Osteoblast (primary cell): ENCODE results near the gene ADCY5. TPM values are rescaled to one million over a fixed set of nuclear protein-coding genes. Genes with fewer than 3 reads are reported as not detected.

Experiments used
- DNase-seq: peaks from one replicate; pipeline ENCODE4 v3.0.0; 2011; ENCODE audit warnings: low spot score, mixed read lengths; ENCODE audit not compliant: insufficient read length; ENCODE audit errors: missing footprints
- H2AFZ ChIP-seq: 2 replicates; pipeline ENCODE4 v1.6.0; 2011; ENCODE audit warnings: mild to moderate bottlenecking, low read length
- H3K27ac ChIP-seq: 2 replicates; pipeline ENCODE4 v1.5.1; 2011; ENCODE audit warnings: mild to moderate bottlenecking, low read depth, low read length, moderate library complexity
- H3K27me3 ChIP-seq: 2 replicates; pipeline ENCODE4 v1.6.0; 2012; ENCODE audit warnings: mild to moderate bottlenecking, control low read depth, inconsistent platforms, low read length, moderate library complexity; ENCODE audit not compliant: insufficient read depth
- H3K36me3 ChIP-seq: 2 replicates; pipeline ENCODE4 v1.5.1; 2011; ENCODE audit warnings: mild to moderate bottlenecking, low read length, control low read depth, moderate library complexity; ENCODE audit not compliant: insufficient read depth
- H3K4me1 ChIP-seq: 2 replicates; pipeline ENCODE4 v1.5.1; 2011; ENCODE audit warnings: mild to moderate bottlenecking, low read length, control low read depth, moderate library complexity; ENCODE audit not compliant: insufficient read depth
- H3K4me2 ChIP-seq: 2 replicates; pipeline ENCODE4 v1.6.0; 2011; ENCODE audit warnings: mild to moderate bottlenecking, low read length; ENCODE audit not compliant: insufficient read depth
- H3K4me3 ChIP-seq: fragments of 200-600 bp; sonication (generic); 3 replicates; pipeline ENCODE4 v1.5.1; 2012; ENCODE audit warnings: mild to moderate bottlenecking, low read length, inconsistent platforms; ENCODE audit not compliant: insufficient read depth
- H3K79me2 ChIP-seq: 2 replicates; pipeline ENCODE4 v1.6.0; 2012; ENCODE audit warnings: mild to moderate bottlenecking, low read length, control low read depth, inconsistent platforms; ENCODE audit not compliant: insufficient read depth
- H3K9me3 ChIP-seq: 2 replicates; pipeline ENCODE4 v1.5.1; 2011; ENCODE audit warnings: low read depth, low read length, control low read depth
- H4K20me1 ChIP-seq: 2 replicates; pipeline ENCODE4 v1.6.0; 2012; ENCODE audit warnings: mild to moderate bottlenecking, low read length, control low read depth; ENCODE audit not compliant: insufficient read depth
- total RNA-seq: library from RNA; depleted of rRNA; stranded (reverse); fragments of >200 nt; gene quantifications from 2 replicates; pipeline ENCODE4 v1.2.3, GENCODE V29; 2012
- TF ChIP-seq, protein P1 (sequence below): IDR thresholded peaks from 2 replicates; pipeline ENCODE4 v1.5.1; 2011; ENCODE audit warnings: mild to moderate bottlenecking, low read depth, low read length, moderate library complexity; ENCODE audit errors: extremely low read depth

Gene ADCY5
- total RNA-seq, 1 donor = 0.72 TPM

- Histone ChIP-seq H2AFZ (no peak overlapping the region), H4K20me1 (no peaks in the 10 kb centered on the region), H3K27ac (no peak overlapping the region), H3K79me2 (no peaks in the 10 kb centered on the region), H3K36me3 (no peaks in the 10 kb centered on the region), H3K27me3 (peaks cover 58% of the 10 kb centered on the region), H3K9me3 (no peaks in the 10 kb centered on the region), H3K4me3 (no peak overlapping the region), H3K4me2 (no peak overlapping the region), H3K4me1 (no peaks in the 10 kb centered on the region)
- TF ChIP-seq, protein P1, sequence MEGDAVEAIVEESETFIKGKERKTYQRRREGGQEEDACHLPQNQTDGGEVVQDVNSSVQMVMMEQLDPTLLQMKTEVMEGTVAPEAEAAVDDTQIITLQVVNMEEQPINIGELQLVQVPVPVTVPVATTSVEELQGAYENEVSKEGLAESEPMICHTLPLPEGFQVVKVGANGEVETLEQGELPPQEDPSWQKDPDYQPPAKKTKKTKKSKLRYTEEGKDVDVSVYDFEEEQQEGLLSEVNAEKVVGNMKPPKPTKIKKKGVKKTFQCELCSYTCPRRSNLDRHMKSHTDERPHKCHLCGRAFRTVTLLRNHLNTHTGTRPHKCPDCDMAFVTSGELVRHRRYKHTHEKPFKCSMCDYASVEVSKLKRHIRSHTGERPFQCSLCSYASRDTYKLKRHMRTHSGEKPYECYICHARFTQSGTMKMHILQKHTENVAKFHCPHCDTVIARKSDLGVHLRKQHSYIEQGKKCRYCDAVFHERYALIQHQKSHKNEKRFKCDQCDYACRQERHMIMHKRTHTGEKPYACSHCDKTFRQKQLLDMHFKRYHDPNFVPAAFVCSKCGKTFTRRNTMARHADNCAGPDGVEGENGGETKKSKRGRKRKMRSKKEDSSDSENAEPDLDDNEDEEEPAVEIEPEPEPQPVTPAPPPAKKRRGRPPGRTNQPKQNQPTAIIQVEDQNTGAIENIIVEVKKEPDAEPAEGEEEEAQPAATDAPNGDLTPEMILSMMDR = peak; percentile 24
- DNase-seq = no peak
These were observed 73.6 kb downstream of the ADCY5 start for GRCh38 chr3:123375014-123375940.

GRCh38 chr3:123374016-123374415 lies 74.9 kb downstream of the ADCY5 start:
- Histone ChIP-seq H3K4me1 (no peaks in the 10 kb centered on the region), H2AFZ (no peak overlapping the region), H3K9me3 (peaks cover 3% of the 10 kb centered on the region), H3K27me3 (peaks cover 56% of the 10 kb centered on the region), H4K20me1 (no peaks in the 10 kb centered on the region), H3K4me2 (no peak overlapping the region), H3K27ac (no peak overlapping the region), H3K79me2 (no peaks in the 10 kb centered on the region), H3K36me3 (no peaks in the 10 kb centered on the region), H3K4me3 (no peak overlapping the region)
- TF ChIP-seq, protein P1 = no peak
- DNase-seq = no peak

DNA sequence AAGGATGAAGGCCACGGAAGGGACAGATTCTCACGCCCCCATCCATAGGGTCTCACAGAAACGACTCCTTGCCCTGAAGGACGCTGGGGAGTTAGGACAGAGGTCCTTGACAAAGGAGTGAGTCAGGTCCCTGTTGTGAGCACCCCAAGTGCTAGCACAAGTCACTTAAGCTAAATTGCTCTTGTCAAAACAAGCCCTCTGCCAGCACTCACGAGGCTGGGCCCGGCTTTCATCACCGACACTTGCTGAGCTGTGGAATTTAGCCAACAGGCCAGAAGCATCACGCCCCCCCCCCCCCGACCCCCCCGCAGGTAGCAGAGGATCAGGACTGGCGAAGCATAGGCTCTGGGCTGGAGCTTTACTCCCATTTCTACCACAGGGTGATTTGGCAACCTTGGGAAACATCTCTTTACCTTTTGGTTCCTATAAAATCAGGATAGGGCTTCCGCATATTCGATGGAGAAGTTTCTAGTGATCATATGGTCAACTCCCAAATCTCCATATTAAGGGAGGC lies 75.4 kb downstream of the ADCY5 start:
- Histone ChIP-seq H3K79me2 (no peaks in the 10 kb centered on the region), H4K20me1 (no peaks in the 10 kb centered on the region), H3K27ac (no peak overlapping the region), H3K4me1 (no peaks in the 10 kb centered on the region), H3K9me3 (peaks cover 4% of the 10 kb centered on the region), H3K36me3 (no peaks in the 10 kb centered on the region), H2AFZ (no peak overlapping the region), H3K27me3 (peaks cover 53% of the 10 kb centered on the region), H3K4me2 (no peak overlapping the region), H3K4me3 (no peak overlapping the region)
- TF ChIP-seq, protein P1 = no peak
- no peak for DNase-seq
